NCI-H446 treated with DMSO at 0.1 percent for 48 hours (cell line): ENCODE results near the gene GDF15.
A peak's percentile ranks its signal among the peaks of the same experiment; 100 is the strongest.
"Not testable (repeated sequence)": the region's sequence is repeated elsewhere in the genome, so short reads cannot be mapped to it uniquely, and the experiment has no call there.

Experiments
- DNase-seq: peaks from one replicate; lab custom pipeline; 2025; lab: John Stamatoyannopoulos, UW

The GDF15 gene

DNA sequence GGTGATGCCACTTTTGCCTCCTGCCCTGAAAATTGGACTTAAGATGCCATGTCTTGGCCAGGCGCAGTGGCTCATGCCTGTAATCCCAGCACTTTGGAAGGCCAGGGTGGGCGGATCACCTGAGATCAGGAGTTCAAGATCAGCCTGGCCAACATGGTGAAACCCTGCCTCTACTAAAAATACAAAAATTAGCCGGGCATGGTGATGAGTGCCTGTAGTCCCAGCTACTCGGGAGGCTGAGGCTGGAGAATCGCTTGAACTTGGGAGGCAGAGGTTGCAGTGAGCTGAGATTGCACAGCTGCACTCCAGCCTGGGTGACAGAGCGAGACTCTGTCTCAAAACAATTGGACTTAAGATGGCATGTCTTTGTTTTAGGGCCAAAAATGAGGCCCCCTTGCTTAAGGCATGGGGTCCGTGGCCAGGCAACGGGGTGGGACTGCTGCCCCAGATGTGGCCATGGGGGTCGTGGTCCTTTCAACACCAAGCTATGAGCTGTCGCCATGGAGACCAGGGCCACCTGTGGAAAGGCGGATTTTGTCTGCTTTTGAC is 21.6 kb upstream of the GDF15 start:
- not testable (repeated sequence) for DNase-seq

DNA sequence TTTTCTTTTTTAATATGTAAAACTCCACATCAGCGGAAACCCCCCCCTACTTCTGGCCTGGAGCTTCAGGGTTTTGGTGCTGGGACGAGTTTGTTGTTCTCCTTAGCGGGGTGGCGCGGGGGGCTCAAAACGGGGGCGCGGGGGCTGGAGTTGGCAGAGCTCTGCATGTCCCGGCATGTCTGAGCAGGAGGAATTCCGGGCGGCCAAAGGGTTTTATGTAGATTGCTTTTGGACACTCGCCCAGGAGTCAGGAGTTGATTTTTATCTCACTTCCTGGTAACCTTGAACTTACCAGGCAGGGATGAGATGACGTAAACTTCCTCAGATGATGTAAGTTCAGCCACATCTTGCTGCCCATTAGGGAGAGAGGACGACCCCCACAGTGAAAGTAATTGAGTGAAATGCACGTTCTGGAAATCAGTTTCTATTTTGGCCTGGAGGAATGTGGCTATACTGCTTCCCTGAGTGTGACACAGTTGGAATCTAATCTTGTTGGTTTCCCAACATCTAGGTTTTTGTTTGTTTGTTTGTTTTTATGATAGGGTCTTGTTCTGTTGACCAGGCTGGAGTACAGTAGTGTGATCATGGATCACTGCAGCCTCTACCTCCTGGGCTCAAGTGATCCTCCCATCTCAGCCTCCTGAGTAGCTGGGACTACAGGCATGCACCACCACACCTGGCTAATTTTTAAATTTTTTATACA is 21.0 kb upstream of the GDF15 start:
- no peak for DNase-seq

DNA sequence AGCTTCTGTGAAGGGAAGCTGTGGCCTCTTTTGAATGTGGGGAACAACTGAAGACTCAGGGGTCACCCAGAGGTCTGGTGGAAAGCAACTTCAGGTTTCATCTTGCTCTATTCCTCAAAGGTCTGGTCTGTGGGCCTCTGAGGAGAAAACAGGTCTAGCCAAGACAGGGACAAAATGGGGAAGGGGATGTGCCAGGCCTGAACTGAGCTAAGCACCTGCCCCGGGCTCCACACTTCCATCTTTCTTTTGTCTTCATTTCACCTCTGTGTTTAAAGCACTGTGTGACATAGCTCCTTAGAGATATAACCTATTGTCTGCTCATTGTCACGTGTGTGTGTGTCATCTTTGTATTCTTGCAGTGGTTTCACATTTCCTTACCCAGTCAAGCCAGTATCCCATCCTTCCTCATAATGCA is 19.9 kb upstream of the GDF15 start:
- DNase-seq = no peak

DNA sequence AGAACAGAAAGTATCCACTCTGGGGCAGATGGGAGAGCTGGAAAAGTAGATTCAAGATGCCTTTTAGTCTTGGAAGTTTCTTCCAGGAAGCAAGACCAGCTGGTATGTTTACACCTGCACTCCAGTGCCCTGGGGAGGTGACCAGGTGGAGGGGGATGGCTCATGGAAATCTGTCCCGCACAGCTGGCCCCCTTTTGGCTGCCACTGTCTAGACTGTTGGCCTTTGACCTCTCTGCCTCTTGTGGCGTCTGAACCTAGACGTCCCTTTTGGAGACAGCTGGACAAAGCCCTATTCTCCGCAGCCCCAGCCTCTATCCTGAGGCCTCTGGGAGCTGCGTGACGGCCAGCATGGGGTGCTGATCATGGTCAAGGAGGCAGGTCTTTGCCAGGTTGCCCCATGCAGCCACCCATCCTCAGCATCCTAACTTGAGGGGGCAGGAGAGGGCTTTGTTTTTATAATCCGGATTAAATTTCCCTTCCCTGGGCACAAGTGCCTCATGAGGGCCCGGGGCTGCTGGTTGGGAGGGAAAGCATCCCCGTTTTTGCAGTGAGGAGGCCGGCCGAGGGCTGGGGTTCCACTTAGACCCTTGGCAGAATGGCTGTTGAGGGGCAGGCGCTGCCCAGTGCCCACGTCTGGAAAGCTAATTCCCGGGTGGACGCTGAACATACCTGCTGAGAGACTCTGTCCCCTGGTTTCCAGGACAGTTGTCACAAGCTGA is 17.3 kb upstream of the GDF15 start:
- no peak for DNase-seq

DNA sequence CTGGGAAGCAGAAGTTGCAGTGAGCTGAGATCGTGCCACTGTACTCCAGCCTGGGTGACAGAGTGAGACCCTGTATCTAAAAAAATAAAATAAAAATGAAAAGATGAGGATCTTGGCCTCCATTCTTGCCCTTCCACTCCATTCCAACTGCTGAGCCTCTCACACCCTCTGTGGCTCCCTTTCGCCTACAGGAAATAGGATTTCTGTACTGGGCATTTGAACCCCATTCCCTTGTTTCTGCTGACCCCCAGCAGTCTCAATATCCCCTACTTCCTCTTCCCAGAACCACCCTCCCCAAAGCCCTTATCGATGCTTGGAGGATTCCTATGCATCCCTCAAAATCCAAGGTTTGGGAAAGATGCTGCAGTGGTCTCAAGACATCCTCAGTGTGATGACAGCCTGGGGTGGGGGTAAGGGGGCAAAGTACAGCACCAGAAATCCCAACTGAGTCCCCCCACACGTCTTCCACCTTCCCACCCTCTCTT is 12.5 kb upstream of the GDF15 start:
- DNase-seq = no peak

DNA sequence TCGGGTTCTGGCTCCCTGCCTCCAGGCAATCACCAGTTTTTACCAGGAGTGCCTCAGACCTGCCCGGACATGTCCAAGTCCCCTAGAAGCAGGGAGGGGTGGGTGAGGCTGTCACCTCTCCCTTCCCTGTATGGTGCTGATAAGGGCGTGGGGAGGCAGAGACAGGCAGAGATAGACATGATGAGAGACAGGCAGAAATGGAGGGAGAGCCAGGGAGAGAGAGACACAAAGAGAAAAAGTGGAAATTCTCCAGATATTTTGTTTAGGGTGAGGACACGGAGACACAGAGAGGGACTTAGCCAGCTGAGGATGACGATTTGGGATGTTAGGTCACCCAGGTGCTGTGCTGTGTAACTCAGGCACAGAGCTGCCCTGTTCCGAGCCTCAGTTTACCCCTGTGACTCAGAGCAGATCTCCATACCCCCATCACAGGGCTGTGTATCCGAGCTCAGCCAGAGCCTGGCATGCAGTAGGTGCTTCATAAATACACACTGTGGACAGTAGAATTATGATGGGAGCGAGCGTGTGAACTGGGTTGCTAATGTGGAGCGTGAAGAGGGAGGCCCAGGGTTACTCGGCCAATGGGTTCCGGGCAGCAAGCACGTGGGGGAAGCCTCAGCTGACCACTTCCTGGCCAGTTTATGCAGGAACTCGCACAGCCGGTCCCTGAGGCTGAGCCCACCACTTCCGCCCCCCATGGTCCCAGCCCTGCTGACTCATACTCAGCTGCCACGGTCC is 11.9 kb upstream of the GDF15 start:
- no peak for DNase-seq

DNA sequence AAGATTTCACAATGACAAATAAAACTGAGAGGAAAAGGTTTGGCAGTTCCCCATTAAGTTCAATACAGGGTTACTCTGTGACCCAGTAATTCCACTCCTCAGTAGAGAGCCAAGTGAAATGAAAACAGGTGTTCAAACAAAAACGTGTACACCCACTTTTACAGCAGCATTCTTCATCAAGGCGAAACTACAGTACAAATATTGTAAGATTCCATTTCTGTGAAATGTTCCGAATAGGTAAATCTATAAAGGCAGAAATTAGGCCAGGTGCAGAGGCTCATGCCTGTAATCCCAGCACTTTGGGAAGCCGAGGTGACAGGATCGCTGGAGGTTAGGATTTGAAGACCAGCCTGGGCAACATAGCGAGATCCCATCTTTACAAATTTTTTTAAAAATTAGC is 8.9 kb upstream of the GDF15 start:
- no peak for DNase-seq

DNA sequence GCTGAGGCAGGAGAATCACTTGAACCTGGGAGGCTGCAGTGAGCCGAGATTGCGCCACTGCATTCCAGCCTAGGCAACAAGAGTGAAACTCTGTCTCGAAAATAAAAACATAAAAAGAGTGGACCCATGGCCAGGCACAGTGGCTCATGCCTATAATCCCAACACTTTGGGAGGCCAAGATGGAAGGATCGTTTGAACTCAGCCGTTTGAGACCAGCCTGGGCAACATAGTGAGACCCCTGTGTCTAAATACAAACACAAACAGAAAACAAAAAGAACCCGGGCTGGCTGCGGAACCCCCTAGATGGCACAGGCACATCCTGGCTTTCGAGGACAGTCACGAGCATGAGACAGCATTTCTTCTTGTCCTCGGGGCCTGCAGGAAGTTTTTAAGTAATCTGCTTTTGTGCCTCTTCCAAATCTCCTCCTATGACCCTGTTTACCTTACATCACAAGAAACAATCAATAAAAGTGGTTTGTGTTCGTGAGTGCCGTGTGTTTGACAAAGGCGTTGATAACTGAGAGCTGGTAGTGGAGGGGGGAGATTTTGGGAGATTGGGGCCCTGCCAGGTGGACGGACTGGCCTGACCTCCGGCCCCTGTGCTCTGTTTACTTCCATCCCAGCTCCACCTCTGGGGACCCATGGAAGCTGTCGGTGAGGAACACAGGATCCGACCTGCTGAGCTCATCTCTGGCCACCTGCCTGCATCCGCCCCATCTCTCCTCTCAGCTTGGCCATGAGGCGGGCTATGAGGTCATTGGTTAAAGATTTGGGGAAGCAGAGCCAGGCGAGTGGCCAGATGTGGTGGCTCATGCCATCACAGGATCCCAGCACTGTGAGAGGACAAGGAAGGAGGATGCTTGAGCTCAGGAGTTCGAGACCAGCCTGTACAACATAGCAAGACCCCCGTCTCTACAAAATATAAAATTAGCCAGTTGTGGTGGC is 5.9 kb upstream of the GDF15 start:
- DNase-seq = peak; percentile 20

DNA sequence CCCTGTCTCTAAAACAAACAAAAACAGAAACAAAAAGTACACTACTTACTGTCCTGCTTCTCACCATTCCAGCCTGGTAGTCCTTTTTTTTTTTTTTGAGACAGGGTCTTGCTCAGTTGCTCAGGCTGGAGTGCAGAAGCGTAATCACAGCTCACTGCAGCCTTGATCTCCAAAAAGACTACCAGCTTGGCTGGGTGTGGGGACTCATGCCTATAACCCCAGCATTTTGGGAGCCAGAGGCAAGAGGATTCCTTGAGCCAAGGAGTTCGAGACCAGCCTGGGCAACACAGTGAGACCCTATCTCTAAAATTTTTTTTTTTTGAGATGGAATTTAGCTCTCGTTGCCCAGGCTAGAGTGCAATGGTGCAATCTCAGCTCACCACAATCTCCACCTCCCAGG is 5.1 kb upstream of the GDF15 start:
- no peak for DNase-seq

DNA sequence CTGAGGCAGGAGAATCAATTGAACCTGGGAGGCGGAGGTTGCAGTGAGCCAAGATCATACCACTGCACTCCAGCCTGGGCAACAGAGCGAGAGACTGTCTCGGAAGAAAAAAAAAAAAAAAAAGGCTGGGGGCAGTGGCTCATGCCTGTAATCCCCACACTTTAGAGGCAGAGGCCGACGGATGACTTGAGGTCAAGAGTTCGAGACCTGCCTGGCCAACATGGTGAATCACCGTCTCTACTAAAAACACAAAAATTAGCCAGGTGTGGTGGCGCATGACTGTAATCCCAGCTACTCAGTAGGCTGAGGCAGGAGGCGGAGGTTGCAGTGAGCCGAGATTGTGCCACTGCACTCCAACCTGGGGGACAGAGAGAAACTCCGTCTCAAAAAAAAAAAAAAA is 2.3 kb upstream of the GDF15 start:
- DNase-seq = not testable (repeated sequence)

DNA sequence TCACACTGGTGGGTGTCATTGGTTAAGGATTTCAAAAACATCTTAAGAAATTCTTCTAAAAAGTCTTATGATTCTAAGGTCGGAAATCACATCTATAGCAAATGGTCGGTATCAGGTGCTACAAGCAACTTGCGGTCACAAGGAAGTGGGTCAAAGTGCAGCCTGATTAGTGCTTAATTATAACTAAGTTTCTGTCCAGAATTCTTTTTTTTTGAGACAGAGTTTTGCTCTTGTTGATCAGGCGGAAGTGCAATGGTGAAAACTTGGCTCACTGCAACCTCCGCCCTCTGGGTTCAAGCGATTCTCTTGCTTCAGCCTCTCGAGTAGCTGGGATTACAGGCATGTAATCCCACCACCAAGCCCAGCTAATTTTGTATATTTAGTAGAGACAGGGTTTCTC is 1.2 kb upstream of the GDF15 start:
- DNase-seq = no peak

DNA sequence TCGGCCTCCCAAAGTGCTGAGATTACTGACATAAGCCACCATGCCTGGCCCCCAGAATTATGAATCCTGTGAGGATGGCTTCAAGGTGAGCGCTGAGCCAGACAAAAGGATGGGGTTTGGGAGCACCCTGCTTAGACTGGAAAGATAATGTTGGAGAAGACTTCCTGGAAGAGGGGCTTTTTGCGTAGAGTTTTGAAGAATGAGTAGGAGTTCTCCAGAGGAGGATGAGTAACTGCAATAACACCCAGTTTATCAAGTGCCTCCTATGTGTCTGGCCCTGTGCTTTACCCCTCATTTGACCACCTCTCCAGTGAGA is 641 bp upstream of the GDF15 start:
- no peak for DNase-seq

DNA sequence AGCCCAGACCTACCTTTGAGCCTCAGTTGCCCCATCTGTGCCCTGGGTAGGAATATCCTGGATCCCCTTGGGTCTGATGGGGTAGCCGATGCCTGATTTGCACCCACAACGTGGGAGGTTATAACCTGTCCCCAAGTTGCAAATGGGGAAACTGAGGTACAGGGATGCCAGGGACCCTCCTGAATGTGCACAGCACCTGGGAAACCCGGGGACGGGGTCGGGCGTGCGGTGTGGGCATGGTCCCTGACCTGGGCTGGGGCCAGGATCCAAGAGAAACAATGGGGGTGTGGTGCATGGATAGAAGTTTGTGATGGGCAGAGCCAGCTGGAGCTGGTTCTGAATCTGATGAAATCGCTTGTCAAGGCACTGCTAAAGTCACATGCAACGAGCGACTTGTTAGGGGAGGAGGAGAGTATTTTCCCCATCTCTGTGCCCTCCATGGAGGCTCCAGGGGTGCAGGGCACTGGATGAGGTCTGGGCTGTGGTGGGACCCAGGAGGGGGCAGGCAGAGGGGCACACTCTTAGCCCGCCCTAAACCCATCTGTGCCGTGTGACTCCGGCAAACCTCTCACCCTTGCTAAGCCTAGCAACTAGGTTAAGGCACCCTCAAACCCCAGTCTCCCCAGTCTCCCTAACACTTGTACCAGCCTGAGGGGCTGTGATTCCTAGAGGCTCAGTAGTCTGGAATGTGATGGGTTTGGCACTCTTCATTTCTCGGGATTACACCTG is 749 bp downstream of the GDF15 start:
- DNase-seq = no peak

DNA sequence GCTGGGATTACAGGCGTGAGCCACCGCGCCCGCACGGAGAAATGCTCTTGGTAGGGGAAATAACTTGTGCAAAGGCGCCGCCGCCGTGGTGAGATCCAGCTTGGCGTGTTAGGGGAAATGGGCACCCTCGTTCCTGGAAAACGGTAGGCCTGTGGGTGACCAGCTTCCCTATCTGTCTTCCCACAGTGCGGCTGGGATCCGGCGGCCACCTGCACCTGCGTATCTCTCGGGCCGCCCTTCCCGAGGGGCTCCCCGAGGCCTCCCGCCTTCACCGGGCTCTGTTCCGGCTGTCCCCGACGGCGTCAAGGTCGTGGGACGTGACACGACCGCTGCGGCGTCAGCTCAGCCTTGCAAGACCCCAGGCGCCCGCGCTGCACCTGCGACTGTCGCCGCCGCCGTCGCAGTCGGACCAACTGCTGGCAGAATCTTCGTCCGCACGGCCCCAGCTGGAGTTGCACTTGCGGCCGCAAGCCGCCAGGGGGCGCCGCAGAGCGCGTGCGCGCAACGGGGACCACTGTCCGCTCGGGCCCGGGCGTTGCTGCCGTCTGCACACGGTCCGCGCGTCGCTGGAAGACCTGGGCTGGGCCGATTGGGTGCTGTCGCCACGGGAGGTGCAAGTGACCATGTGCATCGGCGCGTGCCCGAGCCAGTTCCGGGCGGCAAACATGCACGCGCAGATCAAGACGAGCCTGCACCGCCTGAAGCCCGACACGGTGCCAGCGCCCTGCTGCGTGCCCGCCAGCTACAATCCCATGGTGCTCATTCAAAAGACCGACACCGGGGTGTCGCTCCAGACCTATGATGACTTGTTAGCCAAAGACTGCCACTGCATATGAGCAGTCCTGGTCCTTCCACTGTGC is 2.4 kb downstream of the GDF15 start:
- DNase-seq = peak; percentile 21

DNA sequence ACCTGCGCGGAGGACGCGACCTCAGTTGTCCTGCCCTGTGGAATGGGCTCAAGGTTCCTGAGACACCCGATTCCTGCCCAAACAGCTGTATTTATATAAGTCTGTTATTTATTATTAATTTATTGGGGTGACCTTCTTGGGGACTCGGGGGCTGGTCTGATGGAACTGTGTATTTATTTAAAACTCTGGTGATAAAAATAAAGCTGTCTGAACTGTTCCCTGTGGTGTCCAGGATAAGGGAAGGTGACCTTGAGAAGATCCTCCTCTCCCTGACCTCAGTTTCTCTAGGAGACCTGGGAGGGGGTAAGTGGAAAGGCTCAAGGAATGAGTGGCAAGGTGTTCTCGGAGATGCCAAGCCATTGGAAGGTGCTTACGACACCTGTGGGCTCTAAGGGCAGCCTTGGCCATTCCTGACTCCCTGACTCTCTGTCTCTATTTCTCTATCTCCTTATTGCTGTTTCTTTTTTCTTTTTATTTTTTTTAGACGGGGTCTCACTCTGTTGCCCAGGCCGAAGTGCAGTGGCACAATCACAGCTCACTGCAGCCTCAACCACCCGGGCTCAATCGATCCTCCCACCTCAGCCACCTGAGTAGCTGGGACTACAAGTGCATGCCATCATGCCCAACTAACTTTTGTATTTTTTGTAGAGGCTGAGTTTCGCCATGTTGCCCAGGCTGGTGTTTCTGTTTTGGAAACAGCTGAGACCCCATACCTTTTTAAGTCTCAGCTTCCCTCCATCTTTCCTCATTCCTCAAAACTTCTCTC is 3.2 kb downstream of the GDF15 start:
- no peak for DNase-seq

DNA sequence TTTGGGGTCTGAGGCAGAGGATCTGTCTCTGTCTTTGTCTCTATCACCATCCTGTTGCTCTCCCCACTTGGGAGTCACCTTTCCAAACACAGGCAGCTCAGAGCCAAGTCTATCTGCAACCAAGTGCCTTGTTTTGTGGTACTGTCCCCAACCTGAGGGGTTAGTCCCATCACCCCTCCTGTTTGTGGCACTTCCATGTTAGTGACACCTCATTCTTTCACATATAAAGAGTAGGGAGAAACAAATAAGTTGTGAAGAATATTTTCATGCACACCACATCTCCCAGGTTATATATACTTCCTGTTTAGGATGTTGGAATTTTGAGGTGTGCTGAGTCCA is 3.7 kb downstream of the GDF15 start:
- no peak for DNase-seq

DNA sequence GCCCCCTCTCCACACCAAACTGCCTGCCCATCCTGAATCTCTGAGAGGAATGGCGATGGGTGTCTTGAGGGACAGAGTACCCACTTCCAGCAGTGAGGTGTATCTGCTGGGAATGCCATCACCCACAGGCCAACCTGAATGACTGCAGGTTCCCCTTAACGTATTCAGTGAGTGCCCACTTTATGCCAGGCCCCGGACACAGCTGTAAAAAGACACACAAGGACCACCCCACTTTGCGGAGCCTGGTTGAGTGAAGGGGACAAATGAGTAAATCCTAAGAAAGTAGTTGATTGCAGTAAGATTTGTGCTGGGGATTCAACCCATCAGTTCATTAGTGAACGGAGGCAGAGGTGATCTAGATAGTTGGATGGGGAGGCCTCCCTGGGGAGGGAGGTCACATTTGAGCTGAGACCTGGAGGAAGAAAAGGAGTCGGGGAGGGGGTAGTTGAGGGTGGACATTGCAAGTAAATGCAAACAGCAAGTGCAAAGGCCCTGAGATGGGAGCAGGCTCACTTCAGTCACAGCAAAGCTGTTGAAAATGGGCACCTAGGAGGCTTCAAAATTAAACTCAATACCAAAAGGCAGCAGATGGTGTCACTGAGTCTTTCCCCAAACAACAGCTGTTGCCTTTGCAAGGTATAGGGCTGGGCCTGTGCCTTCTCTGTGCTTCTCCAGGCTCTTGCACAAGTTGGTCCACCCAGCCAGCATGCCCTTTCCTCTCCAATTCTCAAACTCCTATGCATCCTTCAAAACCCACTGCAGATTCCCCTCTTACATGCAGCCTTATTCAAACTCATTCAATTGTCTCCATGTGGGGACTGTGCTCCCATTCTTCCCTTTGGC is 4.3 kb downstream of the GDF15 start:
- peak; percentile 52 for DNase-seq

DNA sequence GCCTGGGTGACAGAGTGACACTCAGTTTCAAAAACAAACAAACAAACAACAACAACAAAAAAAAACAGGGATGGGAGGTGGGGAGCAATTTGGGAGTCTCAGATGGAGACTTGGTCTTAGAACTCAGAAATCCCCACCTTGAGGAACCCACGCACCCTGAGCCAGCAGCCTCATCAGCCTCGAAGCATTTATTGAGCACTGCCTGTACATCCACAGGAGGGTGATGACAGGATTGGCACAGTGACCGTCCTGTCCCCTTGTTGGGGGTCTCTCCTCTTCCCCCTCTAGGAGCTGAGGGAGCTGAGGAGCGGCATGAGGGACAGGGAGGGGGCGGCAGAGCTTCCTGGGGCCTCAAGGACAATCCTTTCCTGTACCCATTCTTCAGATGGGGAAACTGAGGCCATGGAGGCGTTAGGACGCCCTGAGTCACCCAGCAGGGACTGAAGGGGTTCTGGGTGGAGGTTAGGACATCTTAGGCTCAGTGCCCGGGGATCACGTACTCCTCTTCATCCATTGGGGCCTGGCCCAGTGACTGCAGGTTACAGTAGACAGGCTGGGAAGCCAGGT is 5.6 kb downstream of the GDF15 start:
- DNase-seq = no peak
